NCI-H1930 (cell line): ENCODE measurements around the gene USP9X.
"Not testable (repeated sequence)": the region's sequence is repeated elsewhere in the genome, so short reads cannot be mapped to it uniquely, and the experiment has no call there.

Experiments
- DNase-seq, 2 experiments: peaks; one replicate each; lab custom pipeline; 2025; lab: John Stamatoyannopoulos, UW

Gene USP9X, protein sequence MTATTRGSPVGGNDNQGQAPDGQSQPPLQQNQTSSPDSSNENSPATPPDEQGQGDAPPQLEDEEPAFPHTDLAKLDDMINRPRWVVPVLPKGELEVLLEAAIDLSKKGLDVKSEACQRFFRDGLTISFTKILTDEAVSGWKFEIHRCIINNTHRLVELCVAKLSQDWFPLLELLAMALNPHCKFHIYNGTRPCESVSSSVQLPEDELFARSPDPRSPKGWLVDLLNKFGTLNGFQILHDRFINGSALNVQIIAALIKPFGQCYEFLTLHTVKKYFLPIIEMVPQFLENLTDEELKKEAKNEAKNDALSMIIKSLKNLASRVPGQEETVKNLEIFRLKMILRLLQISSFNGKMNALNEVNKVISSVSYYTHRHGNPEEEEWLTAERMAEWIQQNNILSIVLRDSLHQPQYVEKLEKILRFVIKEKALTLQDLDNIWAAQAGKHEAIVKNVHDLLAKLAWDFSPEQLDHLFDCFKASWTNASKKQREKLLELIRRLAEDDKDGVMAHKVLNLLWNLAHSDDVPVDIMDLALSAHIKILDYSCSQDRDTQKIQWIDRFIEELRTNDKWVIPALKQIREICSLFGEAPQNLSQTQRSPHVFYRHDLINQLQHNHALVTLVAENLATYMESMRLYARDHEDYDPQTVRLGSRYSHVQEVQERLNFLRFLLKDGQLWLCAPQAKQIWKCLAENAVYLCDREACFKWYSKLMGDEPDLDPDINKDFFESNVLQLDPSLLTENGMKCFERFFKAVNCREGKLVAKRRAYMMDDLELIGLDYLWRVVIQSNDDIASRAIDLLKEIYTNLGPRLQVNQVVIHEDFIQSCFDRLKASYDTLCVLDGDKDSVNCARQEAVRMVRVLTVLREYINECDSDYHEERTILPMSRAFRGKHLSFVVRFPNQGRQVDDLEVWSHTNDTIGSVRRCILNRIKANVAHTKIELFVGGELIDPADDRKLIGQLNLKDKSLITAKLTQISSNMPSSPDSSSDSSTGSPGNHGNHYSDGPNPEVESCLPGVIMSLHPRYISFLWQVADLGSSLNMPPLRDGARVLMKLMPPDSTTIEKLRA (N-terminal part only)

DNA sequence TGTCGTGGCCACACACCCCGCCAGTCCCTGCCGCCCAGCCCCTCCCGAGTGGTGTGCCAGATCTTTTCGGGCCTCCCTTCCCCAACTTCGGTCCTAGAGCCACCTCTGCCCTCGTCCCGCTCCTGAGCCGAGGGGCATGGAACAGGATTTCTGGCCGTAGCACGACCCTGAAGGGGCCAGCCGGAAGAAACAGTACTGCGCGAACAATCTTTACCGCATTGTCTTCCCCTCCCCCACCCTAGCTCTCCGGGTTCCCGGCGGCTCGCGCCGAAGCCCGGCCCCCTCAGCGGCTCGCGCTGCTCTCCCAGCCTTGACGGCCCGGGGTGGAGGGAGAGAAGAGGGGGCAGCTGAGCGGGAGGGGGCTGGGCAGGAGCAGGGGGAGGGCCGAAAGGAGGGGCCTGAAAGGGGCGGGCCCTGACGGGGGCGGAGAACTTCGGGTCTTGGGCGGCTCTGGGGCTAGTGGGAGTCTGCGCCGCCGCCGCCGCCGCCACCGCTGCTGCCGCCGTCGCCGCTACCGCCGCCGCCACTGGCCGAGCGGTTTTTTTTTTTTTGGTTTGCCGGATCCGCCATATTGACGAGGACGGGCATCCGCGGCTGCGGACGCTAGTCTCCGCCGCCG, at the start of gene USP9X:
TSS of gene USP9X (plus strand) at position 553 of the 619 bp plus-strand sequence. CDS start 38,184 bp downstream, outside the sequence.
- peak; percentile 59 to 82 for DNase-seq

DNA sequence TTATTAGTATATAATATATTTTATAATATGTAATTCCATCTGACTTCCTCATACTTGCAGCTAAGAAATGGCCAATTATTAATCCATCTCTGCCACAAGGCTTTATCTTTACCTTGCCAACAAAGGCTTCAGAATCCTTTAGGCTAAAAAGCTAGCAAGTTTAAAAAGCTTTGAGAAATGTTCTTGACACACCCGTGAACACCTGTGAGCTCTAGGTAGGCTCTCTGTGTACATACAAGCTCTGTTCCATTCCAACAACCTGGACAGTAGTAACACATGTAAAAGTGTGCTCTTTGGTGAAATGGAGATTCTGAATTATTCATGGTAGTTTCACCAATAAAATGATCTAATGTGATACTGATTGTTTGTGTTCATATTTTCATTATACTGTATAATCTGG, 49.7 kb upstream of the USP9X start:
- DNase-seq = no peak

DNA sequence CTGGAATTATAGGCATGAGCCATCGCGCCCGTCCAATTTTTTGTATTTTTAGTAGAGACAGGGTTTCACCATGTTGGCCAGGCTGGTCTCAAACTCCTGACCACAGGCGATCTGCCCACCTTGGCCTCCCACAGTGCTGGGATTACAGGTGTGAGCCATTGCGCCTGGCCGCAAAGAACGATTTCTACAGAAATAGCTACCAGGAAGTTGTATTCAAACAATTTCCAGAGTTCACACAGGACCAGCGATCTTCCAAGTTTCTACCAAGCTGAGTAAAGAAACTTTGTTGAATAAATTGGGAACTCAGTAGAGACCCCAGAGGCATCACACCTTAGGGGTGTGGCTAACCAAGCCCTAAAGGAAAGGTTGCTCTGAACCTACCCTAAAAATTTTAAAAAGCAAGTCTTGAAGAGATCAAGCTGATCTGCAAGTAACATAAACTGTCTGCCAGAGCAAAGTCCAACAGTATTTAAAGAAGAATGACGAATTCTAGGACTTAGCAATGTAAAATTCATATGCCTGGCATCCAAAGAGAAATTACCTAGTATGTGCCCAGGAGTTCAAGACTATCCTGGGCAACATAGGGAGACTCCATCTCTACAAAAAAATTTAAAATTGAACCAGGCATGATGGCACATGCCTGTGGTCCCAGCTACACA, 48.4 kb upstream of the USP9X start:
- no peak for DNase-seq

DNA sequence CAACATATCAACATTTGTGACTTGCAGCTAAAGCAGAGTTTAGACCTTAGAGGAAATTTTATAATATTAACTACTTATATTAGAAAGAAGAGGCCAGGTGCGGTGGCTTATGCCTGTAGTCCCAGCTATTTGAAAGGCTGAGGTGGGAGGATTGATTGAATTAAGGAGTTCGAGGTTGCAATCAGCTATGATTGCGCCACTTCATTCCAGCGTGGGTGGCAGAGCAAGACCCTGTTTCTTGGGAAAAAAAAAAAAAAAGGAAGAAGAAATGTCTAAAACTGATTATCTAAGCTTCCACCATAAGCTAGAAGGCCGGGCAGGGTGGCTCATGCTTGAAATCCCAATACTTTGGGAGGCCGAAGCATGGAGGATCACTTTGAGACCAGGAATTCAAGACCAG, 42.0 kb upstream of the USP9X start:
- no peak for DNase-seq

DNA sequence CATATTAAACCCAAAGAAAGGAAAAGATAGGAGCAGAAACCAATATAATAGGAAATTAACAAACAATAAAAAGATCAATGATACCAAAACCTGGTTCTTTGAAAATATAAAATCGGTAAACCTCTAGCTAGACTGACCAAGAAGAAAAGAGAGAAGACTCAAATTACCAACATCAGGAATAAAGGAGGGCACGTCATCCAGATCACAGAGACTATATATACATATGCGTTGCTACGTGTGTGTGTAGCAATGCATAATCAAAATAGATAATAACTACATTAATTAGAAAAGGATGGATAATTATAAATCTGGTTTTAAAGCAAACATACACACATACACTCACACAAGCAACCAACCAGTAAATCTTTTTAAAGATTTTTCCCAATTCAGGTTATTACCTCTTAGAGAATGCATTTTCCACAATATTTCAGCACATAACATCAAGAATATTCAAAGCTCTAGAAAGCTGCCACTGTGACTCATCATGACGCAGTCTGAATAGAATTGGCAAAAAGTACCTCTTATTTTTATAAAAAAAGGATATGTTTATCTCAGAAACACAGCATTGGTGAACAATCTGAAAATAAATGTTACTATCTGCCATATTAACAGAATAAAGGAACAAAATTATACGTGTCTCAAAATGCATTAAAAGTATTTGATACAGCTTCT, 41.4 kb upstream of the USP9X start:
- DNase-seq = no peak

DNA sequence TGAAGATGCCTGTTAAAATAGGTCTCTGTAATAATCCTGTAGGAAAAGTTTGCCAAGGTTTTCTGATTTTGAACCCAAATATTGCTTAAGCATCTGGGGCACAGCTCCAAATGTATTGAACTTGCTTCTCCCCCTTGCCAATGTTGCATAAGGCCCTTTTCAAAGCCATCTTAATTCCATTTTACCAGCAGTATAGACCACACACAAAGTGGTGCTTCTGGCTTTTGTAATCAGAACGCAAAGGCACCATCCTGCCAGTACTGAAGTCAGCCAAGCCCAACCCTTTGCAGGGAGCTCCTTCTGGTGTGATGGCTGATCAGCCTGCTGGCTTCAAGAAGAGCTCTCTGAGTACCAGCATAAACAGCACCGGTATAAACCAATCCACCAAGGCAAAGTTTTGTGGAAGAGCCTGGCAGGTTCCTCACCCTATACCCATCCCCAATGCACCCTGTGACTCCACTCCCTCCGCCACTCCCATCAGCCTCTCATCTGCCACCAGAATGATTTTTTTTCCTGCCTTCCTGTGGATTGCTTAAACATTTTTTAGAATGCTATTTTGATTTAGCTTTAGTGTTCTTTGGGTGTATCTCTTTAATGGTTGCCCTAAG, 39.2 kb upstream of the USP9X start:
- DNase-seq = no peak

DNA sequence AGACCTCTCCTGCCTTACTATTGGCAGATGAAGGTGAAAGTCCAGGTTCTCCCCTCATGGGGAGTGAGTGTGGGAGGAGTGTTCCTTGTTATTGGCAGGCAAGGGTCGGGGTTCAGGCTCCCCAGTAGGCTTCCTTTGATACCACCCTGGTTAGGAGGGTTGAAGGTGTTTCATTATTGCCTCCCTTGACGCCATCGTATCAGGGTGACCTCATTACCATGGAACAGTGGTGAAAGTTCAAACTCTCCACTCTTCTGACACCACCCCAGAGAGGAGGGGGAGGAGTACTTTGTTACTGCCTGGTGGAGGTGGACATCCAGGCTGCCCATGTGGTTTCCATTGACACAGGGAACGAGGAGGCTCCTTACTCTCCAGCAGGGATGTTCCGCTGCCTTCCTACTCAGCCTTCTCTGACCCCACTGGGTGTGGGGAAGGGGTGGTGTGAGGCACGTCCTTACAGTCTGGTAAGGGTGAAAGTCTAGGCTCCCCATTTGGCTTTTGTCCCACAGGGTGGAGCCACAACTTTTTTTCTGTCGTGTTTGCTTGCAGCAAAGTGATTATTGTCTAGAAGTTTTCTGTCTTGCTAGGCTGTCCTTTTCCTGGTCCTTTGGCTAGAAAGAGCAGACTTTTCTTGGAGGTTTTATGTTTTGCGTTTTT, 37.2 kb upstream of the USP9X start:
- DNase-seq = no peak

DNA sequence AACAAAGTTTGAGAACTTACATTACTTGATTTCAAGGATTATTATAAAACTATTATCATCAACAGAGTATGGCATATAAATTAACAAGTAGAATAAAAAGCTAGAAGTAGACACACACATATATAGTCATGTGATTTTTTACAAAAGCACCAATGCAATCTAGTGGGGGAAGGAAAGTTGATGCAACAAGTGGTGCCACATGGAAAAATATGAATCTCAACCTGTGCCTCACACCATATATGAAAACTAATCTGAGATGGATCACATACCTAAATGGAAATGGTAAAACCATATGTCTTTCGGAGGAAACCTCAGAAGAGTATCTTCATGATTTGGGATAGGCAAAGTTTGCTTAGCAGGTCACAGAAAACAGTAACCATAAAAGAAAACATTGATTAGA, 34.9 kb upstream of the USP9X start:
- no peak for DNase-seq

DNA sequence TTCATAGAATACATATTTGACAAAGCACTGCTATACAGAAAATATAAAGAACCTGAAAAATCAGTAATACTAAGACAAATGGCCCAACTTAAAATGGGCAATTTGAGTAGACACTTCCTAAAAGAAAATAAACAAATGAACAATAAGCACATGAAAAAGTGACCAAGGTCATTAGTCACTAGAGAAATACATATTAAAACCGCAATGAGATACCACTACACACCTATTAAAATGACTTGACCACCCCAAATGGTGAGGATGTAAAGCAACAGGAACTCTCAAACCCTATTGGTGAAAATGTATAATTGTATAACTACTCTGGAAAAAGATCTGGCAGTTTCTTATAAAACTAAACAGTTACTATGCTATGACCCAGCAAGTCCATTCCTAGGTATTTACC, 34.0 kb upstream of the USP9X start:
- DNase-seq = no peak

DNA sequence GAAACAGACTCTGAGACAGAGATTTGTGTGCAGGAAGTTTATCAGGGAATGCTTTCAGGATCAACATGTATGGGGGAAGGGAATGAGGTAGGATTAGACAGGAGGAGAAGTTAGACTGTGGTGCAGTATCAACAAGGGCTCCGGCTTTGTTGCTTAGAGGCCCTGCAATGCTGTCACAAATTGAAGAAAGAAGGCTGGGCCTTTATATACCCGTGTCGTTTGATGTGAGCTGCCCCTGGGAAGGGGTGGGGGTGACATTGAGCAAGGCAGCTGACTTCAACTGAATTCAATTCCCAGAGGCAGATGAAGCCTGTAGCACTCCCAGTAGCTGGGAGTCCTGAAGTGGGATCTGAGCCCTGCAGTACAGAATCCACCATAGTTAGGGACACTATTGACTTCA, 29.5 kb upstream of the USP9X start:
- DNase-seq = no peak

DNA sequence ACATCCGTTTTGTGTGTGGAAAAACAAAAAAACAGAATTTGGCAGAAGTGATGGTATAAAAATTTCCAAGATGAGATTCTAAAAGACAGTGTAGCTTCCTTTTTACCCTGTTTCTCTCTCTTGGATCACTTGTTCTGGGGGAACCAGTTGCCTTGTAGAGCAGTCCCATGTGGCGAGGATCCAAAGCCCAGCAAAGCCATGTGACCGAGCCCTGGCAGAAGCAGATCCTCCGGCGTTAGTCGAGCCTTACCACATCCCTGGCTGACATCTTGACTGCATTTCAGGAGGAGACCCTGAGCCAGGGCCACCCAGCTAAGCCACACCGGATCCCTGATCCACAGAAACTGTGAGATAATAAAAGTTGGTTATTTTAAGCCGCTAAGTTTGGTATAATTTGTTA, 22.0 kb upstream of the USP9X start:
- not testable (repeated sequence) for DNase-seq

DNA sequence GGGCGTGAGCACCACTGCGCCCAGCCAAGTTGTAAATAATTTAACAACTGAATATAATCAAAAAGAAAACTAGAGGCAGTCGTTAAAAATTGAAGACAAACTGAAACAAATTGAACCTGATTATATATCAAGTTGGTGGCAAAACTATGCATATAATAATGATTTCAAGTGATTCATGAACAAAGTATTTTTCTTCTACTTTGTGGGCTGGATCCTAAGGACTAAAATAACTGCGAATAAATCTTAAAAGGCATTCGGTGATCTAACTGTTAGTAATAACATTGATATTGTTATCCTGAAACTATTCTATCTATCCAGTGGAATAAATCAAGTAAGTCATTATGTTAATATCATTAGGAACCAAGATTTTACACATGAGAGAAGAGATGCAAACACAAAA, 21.2 kb upstream of the USP9X start:
- no peak for DNase-seq

DNA sequence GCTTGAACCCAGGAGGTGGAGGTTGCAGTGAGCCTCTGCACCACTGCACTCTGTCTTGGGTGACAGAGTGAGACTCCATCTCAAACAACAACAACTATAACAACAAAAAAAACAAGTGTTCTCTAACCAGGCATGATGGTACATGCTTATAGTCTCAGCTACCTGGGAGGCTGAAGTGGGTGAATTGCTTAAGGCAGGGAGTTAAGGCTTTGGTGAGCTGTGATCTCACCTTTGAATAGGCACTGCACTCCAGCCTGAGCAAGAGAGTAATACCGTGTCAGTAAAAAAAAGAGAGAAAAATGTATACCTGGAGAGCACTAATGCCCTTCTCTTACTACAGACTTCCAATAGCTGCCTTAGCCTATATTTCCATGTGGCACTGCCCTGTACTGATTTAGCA, 18.9 kb upstream of the USP9X start:
- no peak for DNase-seq

DNA sequence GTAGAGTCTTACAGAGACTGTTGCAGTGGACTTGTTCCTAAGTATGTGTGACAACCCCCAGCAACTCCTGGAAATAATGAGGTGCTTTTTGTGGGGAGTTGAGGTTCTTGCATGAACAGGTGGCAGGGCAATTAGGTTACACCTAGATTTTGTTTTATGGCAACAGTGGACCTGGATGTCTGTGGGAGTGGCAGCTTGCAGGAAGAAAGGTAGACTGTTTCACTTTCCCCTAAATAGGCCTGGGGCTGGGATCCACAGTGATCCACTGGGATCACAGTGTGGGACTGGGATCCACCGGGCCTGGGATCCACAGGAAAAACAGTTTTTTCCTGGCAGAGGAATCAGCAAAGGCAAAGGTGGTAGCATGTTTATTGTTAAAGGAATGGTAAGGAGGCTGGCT, 18.3 kb upstream of the USP9X start:
- DNase-seq = no peak

DNA sequence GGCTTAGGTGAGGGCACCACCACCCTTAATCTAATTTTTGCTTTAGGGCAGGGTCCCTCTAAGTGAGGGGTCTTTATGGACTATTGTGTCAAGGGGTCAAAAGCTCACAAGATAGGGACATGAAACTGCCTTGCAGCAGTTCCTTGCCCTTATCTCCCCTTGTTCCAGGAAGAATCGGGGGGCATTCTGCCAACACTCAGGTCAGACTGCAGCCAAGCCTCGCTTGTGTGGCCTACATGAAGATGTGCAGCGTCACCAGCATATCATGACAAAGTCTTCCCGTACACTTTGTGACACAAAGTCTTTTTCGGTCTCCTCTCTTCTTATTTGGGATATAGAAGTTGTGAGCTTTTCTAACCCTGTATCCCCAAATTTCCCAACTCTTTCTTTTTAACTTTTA, 17.5 kb upstream of the USP9X start:
- no peak for DNase-seq

DNA sequence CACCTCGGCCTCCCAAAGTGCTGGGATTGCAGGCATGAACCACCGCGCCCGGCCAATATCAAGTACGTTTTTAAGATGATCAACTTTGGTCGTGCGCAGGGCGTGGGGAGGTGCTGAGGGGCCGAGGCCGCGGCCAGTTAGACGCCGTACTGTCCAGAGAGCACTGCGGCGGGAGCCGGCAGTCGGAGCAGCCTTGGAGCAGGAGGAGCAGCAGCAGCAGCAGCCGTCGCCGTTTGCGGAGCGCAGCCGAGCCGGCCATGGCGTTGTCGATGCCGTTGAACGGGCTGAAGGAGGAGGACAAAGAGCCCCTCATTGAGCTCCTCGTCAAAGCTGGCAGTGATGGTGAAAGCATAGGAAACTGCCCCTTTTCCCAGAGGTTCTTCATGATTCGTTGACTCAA, 8.5 kb upstream of the USP9X start:
- no peak for DNase-seq

DNA sequence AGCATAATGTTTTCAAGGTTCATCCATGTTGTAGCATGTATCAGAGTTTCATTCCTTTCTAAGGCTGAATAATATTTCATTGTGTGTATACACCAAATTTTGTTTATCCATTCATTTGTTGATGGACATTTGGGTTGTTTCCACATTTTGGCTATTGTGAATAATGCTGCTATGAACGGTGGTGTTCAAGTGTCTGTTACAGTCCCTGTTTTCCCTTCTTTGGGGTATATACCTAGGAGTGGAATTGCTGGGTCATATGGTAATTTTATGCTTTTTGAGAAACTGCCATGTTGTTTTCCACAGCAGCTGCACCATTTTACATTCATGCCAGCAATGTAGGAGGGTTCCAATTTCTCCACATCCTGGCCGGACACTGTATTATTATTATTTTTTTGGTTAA, 3.4 kb upstream of the USP9X start:
- DNase-seq = no peak

DNA sequence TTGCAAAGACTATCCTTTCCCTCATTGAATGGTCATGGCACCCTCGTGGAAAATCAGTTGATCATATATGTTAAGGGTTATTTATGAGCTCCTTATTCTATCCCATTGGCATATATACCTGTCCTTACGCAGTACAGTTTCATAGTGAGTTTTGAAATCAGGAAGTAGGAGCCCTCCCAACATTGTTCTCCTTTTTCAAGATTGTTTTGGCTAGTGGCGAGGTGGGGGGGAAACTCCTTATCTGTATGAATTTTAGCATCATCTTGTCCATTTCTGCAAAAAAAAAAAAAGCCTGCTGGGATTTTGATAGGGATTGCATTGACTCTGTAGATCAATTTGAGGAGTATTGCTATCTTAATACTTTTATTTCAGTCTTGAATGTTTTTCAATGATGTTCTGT, 2.5 kb upstream of the USP9X start:
- DNase-seq = no peak

DNA sequence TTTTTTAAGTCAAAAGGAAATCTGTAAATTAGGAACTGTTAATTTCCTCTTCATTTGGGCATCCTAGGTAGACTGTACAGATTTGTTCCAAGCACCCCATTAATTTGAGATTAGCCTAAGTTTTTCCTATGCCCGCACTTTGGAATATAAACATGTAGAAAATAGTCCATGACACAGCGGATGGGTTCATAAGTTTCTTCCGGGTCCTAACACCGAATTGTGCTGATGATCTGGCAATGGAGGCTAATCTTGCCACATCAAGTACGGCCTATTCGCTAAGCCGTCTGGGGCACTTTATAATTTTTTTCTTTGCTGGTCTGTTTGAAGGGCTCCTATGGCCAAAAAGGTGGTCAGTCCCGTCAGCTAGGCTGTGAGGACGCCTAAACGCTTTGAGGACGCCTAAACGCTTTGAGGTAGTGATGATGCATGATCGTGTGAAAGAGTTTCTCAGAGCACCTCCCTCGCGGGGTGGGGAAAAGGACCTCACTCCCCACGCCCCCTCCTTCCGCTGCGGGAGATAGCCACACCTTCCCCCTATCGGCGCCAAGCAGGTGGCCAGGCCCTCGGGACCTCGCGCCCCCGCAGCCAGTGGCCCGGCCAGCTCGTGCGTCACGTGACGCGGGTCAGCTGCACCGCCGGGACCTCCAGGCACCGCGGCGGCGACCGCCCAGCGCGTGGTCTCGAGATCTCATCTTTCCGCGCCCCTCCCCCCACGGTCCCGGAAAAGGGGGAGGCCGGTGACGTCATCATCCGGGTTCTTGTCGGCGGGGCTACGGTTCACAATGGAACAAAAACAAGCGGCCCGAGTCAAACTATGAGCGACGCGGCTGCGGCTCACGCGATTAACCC, 977 bp upstream of the USP9X start:
- peak; percentile 91 to 95 for DNase-seq
